HG03097 (cell line): ENCODE results near the gene SLC9A8.

Source experiments
- ATAC-seq: cut with Tn5 transposase; IDR thresholded peaks from one replicate; pipeline ENCODE4 v1.9.1; 2021; ENCODE audit not compliant: unreplicated experiment, low FRiP score

The SLC9A8 gene

GRCh38 chr20:49786668-49787370 lies 25.8 kb upstream of the SLC9A8 start:
- no peak for ATAC-seq

GRCh38 chr20:49787371-49788357 lies 25.0 kb upstream of the SLC9A8 start:
- no peak for ATAC-seq

- ATAC-seq, result no peak
Measured at GRCh38 chr20:49790077-49790798, 22.4 kb upstream of the SLC9A8 start.

- no peak for ATAC-seq
Measured at GRCh38 chr20:49791165-49791564, 21.5 kb upstream of the SLC9A8 start.

GRCh38 chr20:49792006-49792405 lies 20.6 kb upstream of the SLC9A8 start:
- ATAC-seq, result no peak

GRCh38 chr20:49792611-49793010 lies 20.0 kb upstream of the SLC9A8 start:
- no peak for ATAC-seq

- ATAC-seq, result no peak
Measured at GRCh38 chr20:49794336-49795134, 18.1 kb upstream of the SLC9A8 start.

GRCh38 chr20:49795135-49795424 lies 17.5 kb upstream of the SLC9A8 start:
- no peak for ATAC-seq

- ATAC-seq, result no peak
Measured at GRCh38 chr20:49796600-49797343, 15.9 kb upstream of the SLC9A8 start.

- no peak for ATAC-seq
Measured at GRCh38 chr20:49797344-49797615, 15.3 kb upstream of the SLC9A8 start.

GRCh38 chr20:49798718-49799117 lies 13.9 kb upstream of the SLC9A8 start:
- no peak for ATAC-seq

GRCh38 chr20:49799698-49800097 lies 12.9 kb upstream of the SLC9A8 start:
- ATAC-seq, result no peak

GRCh38 chr20:49803418-49803817 lies 9.2 kb upstream of the SLC9A8 start:
- no peak for ATAC-seq

- no peak for ATAC-seq
Measured at GRCh38 chr20:49804364-49804763, 8.3 kb upstream of the SLC9A8 start.

GRCh38 chr20:49805224-49805876 lies 7.3 kb upstream of the SLC9A8 start:
- peak; percentile 52 for ATAC-seq

- no peak for ATAC-seq
Measured at GRCh38 chr20:49808753-49809152, 3.9 kb upstream of the SLC9A8 start.

- no peak for ATAC-seq
Measured at GRCh38 chr20:49809803-49810359, 2.7 kb upstream of the SLC9A8 start.

GRCh38 chr20:49810491-49811190 lies 2.0 kb upstream of the SLC9A8 start:
- ATAC-seq, result no peak
